IPS DF 6.9 (cell line): Measurements from ENCODE around the gene XYLT1.

Experiments used
- DNase-seq: peaks from one replicate; pipeline ENCODE4 v3.0.0-alpha.2; 2013; ENCODE audit warnings: low read depth, low spot score
- H3K27ac ChIP-seq: one replicate; pipeline ENCODE4 v1.5.1; 2013; ENCODE audit warnings: low read length, control low read depth
- H3K27me3 ChIP-seq: 2 replicates; pipeline ENCODE4 v1.6.1; 2013; ENCODE audit warnings: mild to moderate bottlenecking, low read length; ENCODE audit not compliant: control insufficient read depth, insufficient read depth
- H3K36me3 ChIP-seq: 2 replicates; pipeline ENCODE4 v1.6.1; 2013; ENCODE audit warnings: low read length; ENCODE audit not compliant: control insufficient read depth, insufficient read depth
- H3K4me1 ChIP-seq: 2 replicates; pipeline ENCODE4 v1.6.1; 2013; ENCODE audit warnings: low read length; ENCODE audit not compliant: control insufficient read depth, insufficient read depth
- H3K4me3 ChIP-seq: 2 replicates; pipeline ENCODE4 v1.5.1; 2013; ENCODE audit warnings: mild to moderate bottlenecking, low read length
- H3K9me3 ChIP-seq: 2 replicates; pipeline ENCODE4 v1.6.1; 2013; ENCODE audit warnings: low read length, inconsistent platforms; ENCODE audit not compliant: control insufficient read depth, insufficient read depth
- WGBS: extraction: QIAGEN DNeasy Blood & Tissue Kit; methylation state at CpG from one replicate; pipeline ENCODE4 v1.1.7; 2013; ENCODE audit warnings: mixed read lengths, missing lambda C conversion rate; ENCODE audit not compliant: insufficient read length, insufficient coverage; 5-methylcytosine and 5-hydroxymethylcytosine counted together

XYLT1 gene

GRCh38 chr16:17138801-17139200 lies 332.0 kb downstream of the XYLT1 start:
- no peak for DNase-seq
- Histone ChIP-seq H3K27me3 (no peaks in the 10 kb centered on the region), H3K27ac (no peak overlapping the region), H3K36me3 (0 out of 2 replicates have a peak, but pooled peaks cover 3% of the 10 kb centered on the region), H3K4me3 (no peak overlapping the region), H3K4me1 (no peaks in the 10 kb centered on the region), H3K9me3 (no peaks in the 10 kb centered on the region)
- no CpG with 5 or more reads among the region's 4 CpGs for whole genome bisulfite sequencing

GRCh38 chr16:17135439-17135838 lies 335.3 kb downstream of the XYLT1 start:
- Histone ChIP-seq H3K4me1 (no peaks in the 10 kb centered on the region), H3K36me3 (0 out of 2 replicates have a peak, but pooled peaks cover 3% of the 10 kb centered on the region), H3K27ac (no peak overlapping the region), H3K27me3 (no peaks in the 10 kb centered on the region), H3K4me3 (no peak overlapping the region), H3K9me3 (no peaks in the 10 kb centered on the region)
- no CpG with 5 or more reads among the region's 4 CpGs for WGBS
- no peak for DNase-seq

GRCh38 chr16:17134586-17134985 lies 336.2 kb downstream of the XYLT1 start:
- Histone ChIP-seq H3K9me3 (no peaks in the 10 kb centered on the region), H3K27me3 (no peaks in the 10 kb centered on the region), H3K4me3 (no peak overlapping the region), H3K4me1 (no peaks in the 10 kb centered on the region), H3K27ac (no peak overlapping the region), H3K36me3 (0 out of 2 replicates have a peak, but pooled peaks cover 3% of the 10 kb centered on the region)
- no peak for DNase-seq
- no CpG with 5 or more reads among the region's 10 CpGs for WGBS

- no peak for DNase-seq
- Histone ChIP-seq H3K27ac (no peak overlapping the region), H3K36me3 (0 out of 2 replicates have a peak, but pooled peaks cover 3% of the 10 kb centered on the region), H3K27me3 (no peaks in the 10 kb centered on the region), H3K9me3 (no peaks in the 10 kb centered on the region), H3K4me1 (no peaks in the 10 kb centered on the region), H3K4me3 (no peak overlapping the region)
- no CpG with 5 or more reads among the region's 5 CpGs for WGBS
Observed at GRCh38 chr16:17133851-17134250, 336.9 kb downstream of the XYLT1 start.

- H3K4me1 ChIP-seq, result no peaks in the 10 kb centered on the region
- H3K9me3 ChIP-seq, result no peaks in the 10 kb centered on the region
- no peaks in the 10 kb centered on the region for H3K36me3 ChIP-seq
- H3K27me3 ChIP-seq, result no peaks in the 10 kb centered on the region
- peak; percentile 11 for DNase-seq
- no CpG with 5 or more reads among the region's 6 CpGs for WGBS
- no peak overlapping the region for H3K27ac ChIP-seq
- H3K4me3 ChIP-seq, result no peak overlapping the region
Observed at GRCh38 chr16:17131351-17131750, 339.4 kb downstream of the XYLT1 start.

GRCh38 chr16:17130733-17131132 lies 340.0 kb downstream of the XYLT1 start:
- H3K27ac ChIP-seq, result no peak overlapping the region
- WGBS, result no CpG with 5 or more reads among the region's 6 CpGs
- H3K36me3 ChIP-seq, result no peaks in the 10 kb centered on the region
- no peaks in the 10 kb centered on the region for H3K4me1 ChIP-seq
- H3K9me3 ChIP-seq, result no peaks in the 10 kb centered on the region
- H3K4me3 ChIP-seq, result no peak overlapping the region
- no peak for DNase-seq
- no peaks in the 10 kb centered on the region for H3K27me3 ChIP-seq

GRCh38 chr16:17129971-17130370 lies 340.8 kb downstream of the XYLT1 start:
- no peak for DNase-seq
- Histone ChIP-seq H3K4me1 (no peaks in the 10 kb centered on the region), H3K4me3 (no peak overlapping the region), H3K9me3 (no peaks in the 10 kb centered on the region), H3K36me3 (no peaks in the 10 kb centered on the region), H3K27ac (no peak overlapping the region), H3K27me3 (no peaks in the 10 kb centered on the region)
- no CpG with 5 or more reads among the region's 5 CpGs for WGBS

- Histone ChIP-seq H3K36me3 (no peaks in the 10 kb centered on the region), H3K4me1 (no peaks in the 10 kb centered on the region), H3K4me3 (no peak overlapping the region), H3K27ac (no peak overlapping the region), H3K9me3 (no peaks in the 10 kb centered on the region), H3K27me3 (no peaks in the 10 kb centered on the region)
- DNase-seq, result no peak
- no CpG with 5 or more reads among the region's 6 CpGs for WGBS
Observed at GRCh38 chr16:17128791-17129190, 342.0 kb downstream of the XYLT1 start.

- Histone ChIP-seq H3K36me3 (no peaks in the 10 kb centered on the region), H3K27ac (no peak overlapping the region)
Observed at GRCh38 chr16:17126156-17126555, 344.6 kb downstream of the XYLT1 start.

GRCh38 chr16:17125671-17126070 lies 345.1 kb downstream of the XYLT1 start:
- no peaks in the 10 kb centered on the region for H3K36me3 ChIP-seq
- DNase-seq, result no peak
- H3K27ac ChIP-seq, result no peak overlapping the region
- no peaks in the 10 kb centered on the region for H3K27me3 ChIP-seq
- H3K4me1 ChIP-seq, result no peaks in the 10 kb centered on the region
- H3K9me3 ChIP-seq, result no peaks in the 10 kb centered on the region
- no peak overlapping the region for H3K4me3 ChIP-seq

More at GRCh38 chr16:17126156-17126555, 344.6 kb downstream of the XYLT1 start:
- H3K4me1 ChIP-seq, result no peaks in the 10 kb centered on the region
- H3K4me3 ChIP-seq, result no peak overlapping the region
- WGBS, result no CpG with 5 or more reads among the region's 3 CpGs
- H3K27me3 ChIP-seq, result no peaks in the 10 kb centered on the region
- no peaks in the 10 kb centered on the region for H3K9me3 ChIP-seq
- DNase-seq, result no peak

GRCh38 chr16:17117906-17118577 lies 352.7 kb downstream of the XYLT1 start:
- no CpG with 5 or more reads among the region's 5 CpGs for WGBS
- H3K36me3 ChIP-seq, result no peaks in the 10 kb centered on the region

More at GRCh38 chr16:17117906-17118577, 352.7 kb downstream of the XYLT1 start:
- Histone ChIP-seq H3K4me3 (no peak overlapping the region), H3K4me1 (no peaks in the 10 kb centered on the region), H3K27me3 (no peaks in the 10 kb centered on the region), H3K9me3 (no peaks in the 10 kb centered on the region), H3K27ac (no peak overlapping the region)
- DNase-seq, result no peak
